HG03060 (cell line): Measurements from ENCODE around the gene ADAMTS5.

Experiments used
- ATAC-seq: cut with Tn5 transposase; IDR thresholded peaks from one replicate; pipeline ENCODE4 v1.9.1; 2021; ENCODE audit warnings: low read depth, moderate number of reproducible peaks; ENCODE audit not compliant: unreplicated experiment

ADAMTS5 gene

GRCh38 chr21:26892151-26892550 lies 74.7 kb downstream of the ADAMTS5 start:
- no peak for ATAC-seq

GRCh38 chr21:26888931-26889330 lies 78.0 kb downstream of the ADAMTS5 start:
- ATAC-seq: no peak

- no peak for ATAC-seq
Observed at GRCh38 chr21:26888256-26888655, 78.6 kb downstream of the ADAMTS5 start.

- ATAC-seq: no peak
Observed at GRCh38 chr21:26887251-26887650, 79.6 kb downstream of the ADAMTS5 start.

- no peak for ATAC-seq
Observed at GRCh38 chr21:26884436-26884835, 82.5 kb downstream of the ADAMTS5 start.

GRCh38 chr21:26883768-26884167 lies 83.1 kb downstream of the ADAMTS5 start:
- ATAC-seq: no peak

- ATAC-seq: no peak
Observed at GRCh38 chr21:26881504-26882228, 85.2 kb downstream of the ADAMTS5 start.

GRCh38 chr21:26877018-26877417 lies 89.9 kb downstream of the ADAMTS5 start:
- no peak for ATAC-seq

- ATAC-seq: no peak
Observed at GRCh38 chr21:26874347-26874746, 92.5 kb downstream of the ADAMTS5 start.
